Measurements from ENCODE around the gene CAMK1G. TPM values are rescaled to one million over a fixed set of nuclear protein-coding genes. Genes with fewer than 3 reads are reported as not detected.

CAMK1G gene
- total and polyA plus RNA-seq, 9 of the 15 experiments (the other 6 are each of a cell fraction or from before 2014, with no cell fraction given), result not detected

- no peak for TF ChIP-seq ETV5 (CRISPR knock-in tag; IDR thresholded peaks at IDR 0.05; ENCODE audit: low read depth)
- 0 out of 2 replicates have a peak, but pooled peaks have one; percentile 25 for TF ChIP-seq SMARCE1 (IDR thresholded peaks at IDR 0.05)
- 0 out of 4 replicates have a peak, but pooled peaks of 1 of the 2 experiments have one; percentile 51 for TF ChIP-seq MAZ (CRISPR knock-in tag; conservative IDR thresholded peaks at IDR 0.05 in 1 of 2, IDR thresholded peaks at IDR 0.05 in 1 of 2)
- TF ChIP-seq, protein P1, sequence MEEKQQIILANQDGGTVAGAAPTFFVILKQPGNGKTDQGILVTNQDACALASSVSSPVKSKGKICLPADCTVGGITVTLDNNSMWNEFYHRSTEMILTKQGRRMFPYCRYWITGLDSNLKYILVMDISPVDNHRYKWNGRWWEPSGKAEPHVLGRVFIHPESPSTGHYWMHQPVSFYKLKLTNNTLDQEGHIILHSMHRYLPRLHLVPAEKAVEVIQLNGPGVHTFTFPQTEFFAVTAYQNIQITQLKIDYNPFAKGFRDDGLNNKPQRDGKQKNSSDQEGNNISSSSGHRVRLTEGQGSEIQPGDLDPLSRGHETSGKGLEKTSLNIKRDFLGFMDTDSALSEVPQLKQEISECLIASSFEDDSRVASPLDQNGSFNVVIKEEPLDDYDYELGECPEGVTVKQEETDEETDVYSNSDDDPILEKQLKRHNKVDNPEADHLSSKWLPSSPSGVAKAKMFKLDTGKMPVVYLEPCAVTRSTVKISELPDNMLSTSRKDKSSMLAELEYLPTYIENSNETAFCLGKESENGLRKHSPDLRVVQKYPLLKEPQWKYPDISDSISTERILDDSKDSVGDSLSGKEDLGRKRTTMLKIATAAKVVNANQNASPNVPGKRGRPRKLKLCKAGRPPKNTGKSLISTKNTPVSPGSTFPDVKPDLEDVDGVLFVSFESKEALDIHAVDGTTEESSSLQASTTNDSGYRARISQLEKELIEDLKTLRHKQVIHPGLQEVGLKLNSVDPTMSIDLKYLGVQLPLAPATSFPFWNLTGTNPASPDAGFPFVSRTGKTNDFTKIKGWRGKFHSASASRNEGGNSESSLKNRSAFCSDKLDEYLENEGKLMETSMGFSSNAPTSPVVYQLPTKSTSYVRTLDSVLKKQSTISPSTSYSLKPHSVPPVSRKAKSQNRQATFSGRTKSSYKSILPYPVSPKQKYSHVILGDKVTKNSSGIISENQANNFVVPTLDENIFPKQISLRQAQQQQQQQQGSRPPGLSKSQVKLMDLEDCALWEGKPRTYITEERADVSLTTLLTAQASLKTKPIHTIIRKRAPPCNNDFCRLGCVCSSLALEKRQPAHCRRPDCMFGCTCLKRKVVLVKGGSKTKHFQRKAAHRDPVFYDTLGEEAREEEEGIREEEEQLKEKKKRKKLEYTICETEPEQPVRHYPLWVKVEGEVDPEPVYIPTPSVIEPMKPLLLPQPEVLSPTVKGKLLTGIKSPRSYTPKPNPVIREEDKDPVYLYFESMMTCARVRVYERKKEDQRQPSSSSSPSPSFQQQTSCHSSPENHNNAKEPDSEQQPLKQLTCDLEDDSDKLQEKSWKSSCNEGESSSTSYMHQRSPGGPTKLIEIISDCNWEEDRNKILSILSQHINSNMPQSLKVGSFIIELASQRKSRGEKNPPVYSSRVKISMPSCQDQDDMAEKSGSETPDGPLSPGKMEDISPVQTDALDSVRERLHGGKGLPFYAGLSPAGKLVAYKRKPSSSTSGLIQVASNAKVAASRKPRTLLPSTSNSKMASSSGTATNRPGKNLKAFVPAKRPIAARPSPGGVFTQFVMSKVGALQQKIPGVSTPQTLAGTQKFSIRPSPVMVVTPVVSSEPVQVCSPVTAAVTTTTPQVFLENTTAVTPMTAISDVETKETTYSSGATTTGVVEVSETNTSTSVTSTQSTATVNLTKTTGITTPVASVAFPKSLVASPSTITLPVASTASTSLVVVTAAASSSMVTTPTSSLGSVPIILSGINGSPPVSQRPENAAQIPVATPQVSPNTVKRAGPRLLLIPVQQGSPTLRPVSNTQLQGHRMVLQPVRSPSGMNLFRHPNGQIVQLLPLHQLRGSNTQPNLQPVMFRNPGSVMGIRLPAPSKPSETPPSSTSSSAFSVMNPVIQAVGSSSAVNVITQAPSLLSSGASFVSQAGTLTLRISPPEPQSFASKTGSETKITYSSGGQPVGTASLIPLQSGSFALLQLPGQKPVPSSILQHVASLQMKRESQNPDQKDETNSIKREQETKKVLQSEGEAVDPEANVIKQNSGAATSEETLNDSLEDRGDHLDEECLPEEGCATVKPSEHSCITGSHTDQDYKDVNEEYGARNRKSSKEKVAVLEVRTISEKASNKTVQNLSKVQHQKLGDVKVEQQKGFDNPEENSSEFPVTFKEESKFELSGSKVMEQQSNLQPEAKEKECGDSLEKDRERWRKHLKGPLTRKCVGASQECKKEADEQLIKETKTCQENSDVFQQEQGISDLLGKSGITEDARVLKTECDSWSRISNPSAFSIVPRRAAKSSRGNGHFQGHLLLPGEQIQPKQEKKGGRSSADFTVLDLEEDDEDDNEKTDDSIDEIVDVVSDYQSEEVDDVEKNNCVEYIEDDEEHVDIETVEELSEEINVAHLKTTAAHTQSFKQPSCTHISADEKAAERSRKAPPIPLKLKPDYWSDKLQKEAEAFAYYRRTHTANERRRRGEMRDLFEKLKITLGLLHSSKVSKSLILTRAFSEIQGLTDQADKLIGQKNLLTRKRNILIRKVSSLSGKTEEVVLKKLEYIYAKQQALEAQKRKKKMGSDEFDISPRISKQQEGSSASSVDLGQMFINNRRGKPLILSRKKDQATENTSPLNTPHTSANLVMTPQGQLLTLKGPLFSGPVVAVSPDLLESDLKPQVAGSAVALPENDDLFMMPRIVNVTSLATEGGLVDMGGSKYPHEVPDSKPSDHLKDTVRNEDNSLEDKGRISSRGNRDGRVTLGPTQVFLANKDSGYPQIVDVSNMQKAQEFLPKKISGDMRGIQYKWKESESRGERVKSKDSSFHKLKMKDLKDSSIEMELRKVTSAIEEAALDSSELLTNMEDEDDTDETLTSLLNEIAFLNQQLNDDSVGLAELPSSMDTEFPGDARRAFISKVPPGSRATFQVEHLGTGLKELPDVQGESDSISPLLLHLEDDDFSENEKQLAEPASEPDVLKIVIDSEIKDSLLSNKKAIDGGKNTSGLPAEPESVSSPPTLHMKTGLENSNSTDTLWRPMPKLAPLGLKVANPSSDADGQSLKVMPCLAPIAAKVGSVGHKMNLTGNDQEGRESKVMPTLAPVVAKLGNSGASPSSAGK (IDR thresholded peaks at IDR 0.05), result peak; percentile 66
- no peak; a peak in 1 of 4 replicates for TF ChIP-seq NRF1 (conservative IDR thresholded peaks at IDR 0.05 in 1 of 2, IDR thresholded peaks at IDR 0.05 in 1 of 2)
- TF ChIP-seq L3MBTL2 (IDR thresholded peaks at IDR 0.05), result peak; percentile 54
- TF ChIP-seq FOSL1 (tag; conservative IDR thresholded peaks at IDR 0.05), result peak; percentile 91
- peak; percentile 63 for TF ChIP-seq DPF2 (IDR thresholded peaks at IDR 0.05)
- TF ChIP-seq ZFP36 (IDR thresholded peaks at IDR 0.05; ENCODE audit: low read depth, low read length, partially characterized antibody), result peak; percentile 18
- 0 out of 4 replicates have a peak, but pooled peaks of 1 of the 2 experiments have one; percentile 15 for TF ChIP-seq UBTF (IDR thresholded peaks at IDR 0.05; ENCODE audit: borderline replicate concordance in 1 of 2, low read depth in 2 of 2, low read length in 2 of 2)
- TF ChIP-seq SMARCA4 (IDR thresholded peaks at IDR 0.05), result peak; percentile 42; the same call in 1 of the 2 replicates
- 0 out of 2 replicates have a peak, but pooled peaks have one; percentile 43 for TF ChIP-seq PREB (CRISPR knock-in tag; IDR thresholded peaks at IDR 0.05)
- TF ChIP-seq RNF2 (IDR thresholded peaks at IDR 0.05), result no peak
- 0 out of 2 replicates have a peak, but pooled peaks have one; percentile 28 for TF ChIP-seq BHLHE40 (IDR thresholded peaks at IDR 0.05; ENCODE audit: low read length)
Measured at GRCh38 chr1:209651138-209651587, 67.6 kb downstream of the CAMK1G start (continued).
